Measurements from ENCODE around the gene RAC3. TPM values are rescaled to one million over a fixed set of nuclear protein-coding genes. Genes with fewer than 3 reads are reported as not detected.

RAC3 gene
- total and polyA plus RNA-seq, 8 donors = 0.97 to 12.6 (median 2.5) TPM

DNA sequence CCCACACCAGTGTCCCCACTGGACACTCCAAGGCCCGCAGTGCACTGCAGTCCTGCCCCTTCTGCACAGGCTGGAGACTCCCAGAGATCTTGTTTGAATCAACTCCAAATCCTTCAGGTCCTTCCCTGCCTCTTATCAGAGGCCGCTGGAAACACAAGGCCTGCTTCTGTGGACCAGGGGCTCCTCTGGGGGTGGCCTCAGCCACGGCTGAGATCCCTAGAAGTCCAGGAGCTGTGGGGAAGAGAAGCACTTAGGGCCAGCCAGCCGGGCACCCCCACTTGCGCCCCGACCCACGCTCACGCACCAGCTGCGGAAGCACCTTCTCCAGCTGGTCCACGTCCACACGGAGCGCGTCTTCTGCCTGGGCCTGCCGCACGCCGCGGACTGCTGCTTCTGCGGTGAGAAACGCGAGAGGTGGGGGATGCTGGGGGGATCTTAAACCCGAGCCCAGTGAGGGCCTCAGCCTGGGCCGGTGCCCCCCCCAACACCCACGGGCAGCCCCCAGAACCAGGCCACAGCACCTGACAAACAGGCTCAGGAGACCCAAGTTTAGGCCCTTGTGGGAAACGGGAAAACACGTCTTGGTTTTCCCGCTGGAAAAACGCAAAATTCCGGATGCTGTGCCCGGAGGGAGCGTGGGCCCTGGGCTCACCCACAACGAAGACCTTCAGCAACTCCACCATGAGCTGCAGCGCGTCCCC, 12.3 kb upstream of the RAC3 start:
- TF ChIP-seq, protein P1, sequence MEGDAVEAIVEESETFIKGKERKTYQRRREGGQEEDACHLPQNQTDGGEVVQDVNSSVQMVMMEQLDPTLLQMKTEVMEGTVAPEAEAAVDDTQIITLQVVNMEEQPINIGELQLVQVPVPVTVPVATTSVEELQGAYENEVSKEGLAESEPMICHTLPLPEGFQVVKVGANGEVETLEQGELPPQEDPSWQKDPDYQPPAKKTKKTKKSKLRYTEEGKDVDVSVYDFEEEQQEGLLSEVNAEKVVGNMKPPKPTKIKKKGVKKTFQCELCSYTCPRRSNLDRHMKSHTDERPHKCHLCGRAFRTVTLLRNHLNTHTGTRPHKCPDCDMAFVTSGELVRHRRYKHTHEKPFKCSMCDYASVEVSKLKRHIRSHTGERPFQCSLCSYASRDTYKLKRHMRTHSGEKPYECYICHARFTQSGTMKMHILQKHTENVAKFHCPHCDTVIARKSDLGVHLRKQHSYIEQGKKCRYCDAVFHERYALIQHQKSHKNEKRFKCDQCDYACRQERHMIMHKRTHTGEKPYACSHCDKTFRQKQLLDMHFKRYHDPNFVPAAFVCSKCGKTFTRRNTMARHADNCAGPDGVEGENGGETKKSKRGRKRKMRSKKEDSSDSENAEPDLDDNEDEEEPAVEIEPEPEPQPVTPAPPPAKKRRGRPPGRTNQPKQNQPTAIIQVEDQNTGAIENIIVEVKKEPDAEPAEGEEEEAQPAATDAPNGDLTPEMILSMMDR (IDR thresholded peaks at IDR 0.05) = no peak
- Histone ChIP-seq H3K4me1 (peaks cover 9 to 13% (median 13%) of the 10 kb centered on the region in 3 donors), H3K36me3 (no peaks in the 10 kb centered on the region), H3K27ac (no peak overlapping the region), H3K9me3 (no peaks in the 10 kb centered on the region), H3K27me3 (no peaks in the 10 kb centered on the region), H3K4me3 (no peak overlapping the region)
- intact Hi-C loops (cut with DNase I) = loop anchor here (2.0 to 10.0 kb wide), 3 partner anchors 54 to 64 kb away; partner anchors contain the start of gene NOTUM (in 1 of the 3)
- ATAC-seq (no peak), FAIRE-seq (no peak), DNase-seq (no peak)
- WGBS, 2 donors = 81 to 84% methylated on average over 33 of the region's 33 CpGs

DNA sequence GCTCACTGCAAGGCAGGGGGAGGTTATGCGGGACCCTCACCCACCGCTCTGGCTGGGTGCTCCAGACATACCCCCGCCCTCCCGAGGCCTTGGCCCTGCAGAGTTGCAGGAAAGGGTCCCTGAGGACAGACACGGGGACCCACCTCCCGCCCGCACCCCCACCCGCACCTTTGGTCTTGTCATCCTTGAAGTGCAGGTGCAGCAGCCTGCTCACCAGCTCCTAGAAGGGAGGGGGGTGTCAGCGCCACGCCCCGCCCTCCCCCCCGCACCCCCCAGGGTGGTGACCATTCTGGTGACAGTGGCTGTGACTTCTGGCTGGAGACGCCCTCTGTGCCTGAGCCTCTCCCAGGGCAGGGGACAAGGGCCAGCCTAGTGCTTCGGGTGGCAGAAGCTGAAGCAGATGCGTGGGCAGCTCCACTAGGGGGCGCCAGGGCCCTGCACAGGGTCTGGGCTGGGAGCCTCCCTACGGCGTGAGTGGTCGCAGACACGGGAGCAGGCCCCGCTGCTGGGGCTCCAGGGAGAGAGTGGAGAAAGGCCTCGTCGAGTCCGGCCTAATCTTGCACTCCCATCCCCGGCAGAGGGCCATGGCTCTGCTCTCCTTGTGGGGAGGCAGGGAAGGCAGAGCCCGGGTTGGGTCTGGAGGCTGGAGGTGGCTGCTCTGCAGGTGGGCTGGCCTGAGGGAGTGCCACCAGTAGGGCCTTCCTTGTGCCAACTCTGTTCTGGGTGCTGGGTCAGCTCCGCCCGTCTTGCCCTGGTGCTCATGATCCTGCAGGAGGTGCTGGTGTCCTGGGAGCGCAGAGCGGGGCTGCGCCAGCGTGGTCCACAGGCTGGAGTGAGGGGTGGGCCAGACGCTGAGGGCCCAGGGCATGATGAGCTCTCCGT, 11.5 kb upstream of the RAC3 start:
- ATAC-seq (no peak), FAIRE-seq (no peak), DNase-seq (peak in 5 of 6 donors; percentile 42 to 85 (median 60))
- 60 to 63% methylated on average over 26 to 34 of the region's 34 CpGs for WGBS, 2 donors
- Histone ChIP-seq H3K27ac (no peak overlapping the region), H3K9me3 (no peaks in the 10 kb centered on the region), H3K4me3 (no peak overlapping the region), H3K36me3 (no peaks in the 10 kb centered on the region), H3K4me1 (peaks cover 9 to 14% (median 14%) of the 10 kb centered on the region in 3 donors), H3K27me3 (no peaks in the 10 kb centered on the region)
- intact Hi-C loops (cut with DNase I) = loop anchor here (2.0 to 10.0 kb wide), 4 partner anchors 55 to 135 kb away; partner anchors contain the start of gene NOTUM (in 1 of the 3)
- TF ChIP-seq, protein P1 (IDR thresholded peaks at IDR 0.05) = peak; percentile 51 to 80 (median 53)

DNA sequence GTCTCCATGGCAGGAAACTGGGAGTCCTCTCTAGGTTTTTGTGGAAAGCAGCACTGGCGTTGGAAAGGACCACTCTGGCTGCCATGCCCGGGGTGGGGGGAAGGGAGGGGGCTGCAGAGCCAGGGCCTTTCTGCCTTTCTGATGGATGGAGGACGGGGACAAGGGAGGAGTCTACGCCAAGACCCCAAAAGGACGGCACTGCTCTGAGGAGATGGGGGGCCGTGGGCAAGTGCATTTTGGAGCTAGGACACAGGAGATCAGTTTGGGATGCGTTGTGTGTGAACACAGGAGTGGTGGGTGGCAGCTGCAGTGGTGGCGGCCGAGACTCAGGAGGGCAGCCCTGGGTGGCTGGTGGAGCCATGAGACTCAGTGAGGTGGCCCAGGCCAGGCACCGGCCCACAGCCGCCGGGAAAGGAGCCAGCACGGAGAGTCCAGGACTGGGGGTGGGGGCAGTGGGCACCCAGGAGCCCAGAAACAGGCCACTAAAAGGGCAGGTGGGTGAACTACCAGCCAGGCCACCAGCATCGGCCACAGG, 10.8 kb upstream of the RAC3 start:
- peaks cover 9 to 14% (median 14%) of the 10 kb centered on the region in 3 donors for H3K4me1 ChIP-seq
- H3K36me3 ChIP-seq = no peaks in the 10 kb centered on the region
- ATAC-seq (no peak), FAIRE-seq (no peak), DNase-seq (peak in 2 of 6 donors; percentile 58 to 82)
- TF ChIP-seq, protein P1 (IDR thresholded peaks at IDR 0.05) = no peak
- intact Hi-C loops (cut with DNase I) = loop anchor here in 1 of 3 donors (10.0 kb wide), 1 partner anchor 134 kb away; no protein-coding TSS in a partner anchor
- 61 to 69% methylated on average over 14 of the region's 14 CpGs for WGBS, 2 donors
- H3K4me3 ChIP-seq = no peak overlapping the region
- H3K27me3 ChIP-seq = no peaks in the 10 kb centered on the region
- H3K27ac ChIP-seq = no peak overlapping the region
- H3K9me3 ChIP-seq = no peaks in the 10 kb centered on the region

DNA sequence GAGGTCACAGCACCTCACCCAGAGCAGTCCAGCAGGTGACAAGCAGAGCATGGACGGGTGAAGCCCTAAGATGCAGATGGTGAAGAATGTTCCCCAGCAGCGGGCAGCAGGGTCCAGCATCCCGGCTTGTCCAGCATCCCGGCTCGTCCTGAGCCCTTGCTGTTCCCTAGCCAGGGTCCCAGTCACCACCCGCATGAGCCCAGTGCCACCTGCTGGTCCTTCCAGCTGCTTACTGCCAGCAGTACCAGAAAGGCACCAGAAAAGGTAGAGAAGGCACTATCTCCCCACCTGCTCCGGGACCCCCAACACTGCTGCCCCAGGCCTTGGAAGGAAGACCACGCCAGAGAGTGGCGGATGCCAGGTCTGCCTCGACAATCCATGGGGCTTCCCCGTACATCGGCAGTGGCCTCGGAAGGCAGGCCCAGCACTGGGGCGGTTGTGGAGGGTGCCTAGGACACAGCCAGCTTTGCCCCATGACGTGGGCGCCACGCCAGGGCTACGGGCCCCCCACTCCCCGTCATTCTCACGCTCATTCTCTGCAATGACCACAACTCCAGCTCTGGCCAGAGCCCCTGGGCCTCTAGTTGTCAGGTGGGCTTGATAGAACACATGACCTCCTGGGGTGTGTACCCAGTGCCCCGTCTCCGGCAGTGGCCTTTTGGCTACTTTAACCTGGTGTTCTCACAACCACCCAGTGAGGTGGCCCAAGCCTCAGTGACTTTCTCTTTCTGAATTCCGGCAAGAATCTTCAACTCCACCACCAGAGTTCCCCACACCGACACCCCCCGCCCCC, 10.2 kb upstream of the RAC3 start:
- Histone ChIP-seq H3K36me3 (no peaks in the 10 kb centered on the region), H3K9me3 (no peaks in the 10 kb centered on the region), H3K27me3 (no peaks in the 10 kb centered on the region), H3K27ac (no peak overlapping the region), H3K4me1 (peaks cover 9 to 14% (median 14%) of the 10 kb centered on the region in 3 donors), H3K4me3 (peak overlapping the region in 1 of 4 donors; percentile 95)
- intact Hi-C loops (cut with DNase I) = loop anchor here in 1 of 3 donors (10.0 kb wide), 1 partner anchor 133 kb away; no protein-coding TSS in a partner anchor
- peak in 3 of 4 donors; percentile 34 to 43 (median 35) for ATAC-seq
- 17 to 18% methylated on average over 25 of the region's 25 CpGs for WGBS, 2 donors
- peak; percentile 68 to 92 (median 78) for DNase-seq
- TF ChIP-seq, protein P1 (IDR thresholded peaks at IDR 0.05) = peak; percentile 15 to 71 (median 50)
- no peak for FAIRE-seq

Data from pancreas (tissue), 10 donors.